ENCODE results near the gene BMERB1. TPM values are rescaled to one million over a fixed set of nuclear protein-coding genes. Genes with fewer than 3 reads are reported as not detected.

The BMERB1 gene
- total RNA-seq, 1 donor from 2014 or later, result 45.1 TPM

- H3K4me1 Mint-ChIP-seq, result no peaks in the 10 kb centered on the region
Measured at GRCh38 chr16:15444264-15444663, 9.9 kb downstream of the BMERB1 start.

GRCh38 chr16:15445450-15445849 is 11.1 kb downstream of the BMERB1 start:
- no peak for DNase-seq (ENCODE audit: low read depth, low spot score)
- H3K36me3 Mint-ChIP-seq (ENCODE audit: low read depth), result peaks cover 3% of the 10 kb centered on the region
- no peaks in the 10 kb centered on the region for H3K27me3 Mint-ChIP-seq (ENCODE audit: low read depth)
- H3K4me3 Mint-ChIP-seq, result no peak overlapping the region
- peaks cover 8% of the 10 kb centered on the region for H3K9me3 Mint-ChIP-seq
- H3K4me1 Mint-ChIP-seq, result no peaks in the 10 kb centered on the region
- TF ChIP-seq CTCF (conservative IDR thresholded peaks at IDR 0.05), result no peak
- H3K27ac Mint-ChIP-seq (ENCODE audit: unreplicated experiment), result no peak overlapping the region

More at GRCh38 chr16:15444264-15444663, 9.9 kb downstream of the BMERB1 start:
- no peak overlapping the region for H3K27ac Mint-ChIP-seq (ENCODE audit: unreplicated experiment)
- no peak for DNase-seq (ENCODE audit: low read depth, low spot score)
- no peaks in the 10 kb centered on the region for H3K27me3 Mint-ChIP-seq (ENCODE audit: low read depth)
- TF ChIP-seq CTCF (conservative IDR thresholded peaks at IDR 0.05), result no peak
- H3K4me3 Mint-ChIP-seq, result no peak overlapping the region
- H3K36me3 Mint-ChIP-seq (ENCODE audit: low read depth), result peaks cover 3% of the 10 kb centered on the region
- H3K9me3 Mint-ChIP-seq, result peaks cover 8% of the 10 kb centered on the region

- Mint-ChIP-seq H3K27ac (ENCODE audit: unreplicated experiment) (no peak overlapping the region), H3K9me3 (peaks cover 8% of the 10 kb centered on the region), H3K27me3 (ENCODE audit: low read depth) (no peaks in the 10 kb centered on the region), H3K4me1 (no peaks in the 10 kb centered on the region), H3K36me3 (ENCODE audit: low read depth) (peaks cover 3% of the 10 kb centered on the region), H3K4me3 (no peak overlapping the region)
- DNase-seq (ENCODE audit: low read depth, low spot score), result no peak
- TF ChIP-seq CTCF (conservative IDR thresholded peaks at IDR 0.05), result no peak
Measured at GRCh38 chr16:15446901-15447300, 12.5 kb downstream of the BMERB1 start.

GRCh38 chr16:15450624-15451023 is 16.2 kb downstream of the BMERB1 start:
- H3K36me3 Mint-ChIP-seq (ENCODE audit: low read depth), result no peaks in the 10 kb centered on the region
- no peak overlapping the region for H3K27ac Mint-ChIP-seq (ENCODE audit: unreplicated experiment)
- no peak for TF ChIP-seq CTCF (conservative IDR thresholded peaks at IDR 0.05)
- H3K4me1 Mint-ChIP-seq, result no peaks in the 10 kb centered on the region
- H3K27me3 Mint-ChIP-seq (ENCODE audit: low read depth), result no peaks in the 10 kb centered on the region
- H3K4me3 Mint-ChIP-seq, result no peak overlapping the region
- DNase-seq (ENCODE audit: low read depth, low spot score), result no peak
- H3K9me3 Mint-ChIP-seq, result no peaks in the 10 kb centered on the region

- no peak for DNase-seq (ENCODE audit: low read depth, low spot score)
- Mint-ChIP-seq H3K27me3 (ENCODE audit: low read depth) (no peaks in the 10 kb centered on the region), H3K9me3 (no peaks in the 10 kb centered on the region), H3K4me1 (no peaks in the 10 kb centered on the region), H3K27ac (ENCODE audit: unreplicated experiment) (no peak overlapping the region), H3K36me3 (ENCODE audit: low read depth) (no peaks in the 10 kb centered on the region), H3K4me3 (no peak overlapping the region)
- TF ChIP-seq CTCF (conservative IDR thresholded peaks at IDR 0.05), result no peak
Measured at GRCh38 chr16:15451098-15451731, 16.8 kb downstream of the BMERB1 start.

Measured in neural crest cell (in vitro differentiated cells).